ENCODE data around the gene SSX2B.
"Not testable (repeated sequence)": the region's sequence is repeated elsewhere in the genome, so short reads cannot be mapped to it uniquely, and the experiment has no call there.

The SSX2B gene

GRCh38 chrX:52750952-52751351 is at the start of gene SSX2B:
Gene SSX2B (plus strand): TSS chrX:52751252. CDS start chrX:52752681, 1,429 bp downstream.
- DNase-seq (ENCODE audit: low spot score): not testable (repeated sequence)

GRCh38 chrX:52707078-52707477 is 44.0 kb upstream of the SSX2B start, which contains the start of gene SSX2:
Gene SSX2 (minus strand): TSS chrX:52707178. CDS start chrX:52705749, 1,429 bp downstream.
- not testable (repeated sequence) for DNase-seq (ENCODE audit: low spot score)

- not testable (repeated sequence) for DNase-seq (ENCODE audit: low spot score)
Measured at GRCh38 chrX:52765983-52766382, 14.9 kb downstream of the SSX2B start.

- not testable (repeated sequence) for DNase-seq (ENCODE audit: low spot score)
Measured at GRCh38 chrX:52773504-52773903, 22.5 kb downstream of the SSX2B start.

- DNase-seq (ENCODE audit: low spot score): not testable (repeated sequence)
Measured at GRCh38 chrX:52797327-52797726, 46.3 kb downstream of the SSX2B start, which contains the start of gene SPANXN5. Gene SPANXN5 (minus strand): TSS chrX:52797427. CDS start chrX:52797348, 79 bp downstream.

- not testable (repeated sequence) for DNase-seq (ENCODE audit: low spot score)
Measured at GRCh38 chrX:52804876-52805275, 53.8 kb downstream of the SSX2B start.
